Right atrium auricular region (tissue), 2 donors: ENCODE data around the gene HOXB3. TPM values are rescaled to one million over a fixed set of nuclear protein-coding genes. Genes with fewer than 3 reads are reported as not detected.

ENCODE experiments used
- DNase-seq: peaks from one replicate; pipeline ENCODE4 v3.0.0-alpha.2; 2019; ENCODE audit warnings: low spot score
- H3K27ac ChIP-seq, 2 donors: fragments of 200-600 bp; sonication (generic); 1 replicate in 1 of 2; 2 replicates in 1 of 2; pipeline ENCODE4 v1.5.1; 2016 to 2019
- H3K27me3 ChIP-seq, 2 donors: fragments of 200-600 bp; sonication (generic); one replicate each; pipeline versions ENCODE4 v1.5.1 to v1.6.0; 2017 to 2019
- H3K36me3 ChIP-seq: fragments of 200-600 bp; sonication (generic); one replicate; pipeline ENCODE4 v1.5.1; 2016
- H3K4me1 ChIP-seq, 2 donors: fragments of 200-600 bp; sonication (generic); one replicate each; pipeline versions ENCODE4 v1.5.1 to v1.6.0; 2017 to 2019
- H3K4me3 ChIP-seq, 2 donors: fragments of 200-600 bp; sonication (generic); 1 replicate in 1 of 2; 2 replicates in 1 of 2; pipeline ENCODE4 v1.5.1; 2017 to 2019; ENCODE audit warnings: mild to moderate bottlenecking in 1 of 2, moderate library complexity in 1 of 2
- H3K9me3 ChIP-seq, 2 donors: fragments of 200-600 bp; sonication (generic); one replicate each; pipeline ENCODE4 v1.5.1; 2019
- CTCF ChIP-seq, 2 donors: fragments of 200-600 bp; sonication (generic); IDR thresholded peaks; one replicate each; pipeline ENCODE4 v1.5.1; 2019; ENCODE audit warnings: antibody characterized with exemption in 2 of 2
- total RNA-seq, 2 donors: library from RNA; depleted of rRNA; stranded (reverse); fragments of >200 nt; gene quantifications; one replicate each; pipeline ENCODE4 v1.1.0, GENCODE V29; 2016

The HOXB3 gene
- total RNA-seq, 2 donors from 2014 or later, result 0.82 to 1.2 TPM

- Histone ChIP-seq H3K4me3 (peak within 1 kb of the TSS; percentile 15 to 49), H3K27ac (peak within 1 kb of the TSS in 1 of 2 donors; percentile 10), H3K9me3 (no peaks in the 10 kb centered on the region), H3K4me1 (peaks cover 0 to 47% of the 10 kb centered on the region in 2 donors), H3K27me3 (peaks cover 71 to 82% of the 10 kb centered on the region in 2 donors), H3K36me3 (no peaks in the 10 kb centered on the region)
- TF ChIP-seq CTCF (IDR thresholded peaks at IDR 0.05), result no peak
- DNase-seq, result no peak
Measured at GRCh38 chr17:48610282-48611211, 20.5 kb upstream of the HOXB3 start, which contains the start of gene HOXB7. HOXB7 (minus strand) TSS chr17:48611017; CDS start chr17:48610918, 99 bp downstream.

- no peaks in the 10 kb centered on the region for H3K9me3 ChIP-seq
Measured at GRCh38 chr17:48609759-48610281, 19.8 kb upstream of the HOXB3 start.

GRCh38 chr17:48609033-48609432 is 19.0 kb upstream of the HOXB3 start:
- peaks cover 70 to 88% of the 10 kb centered on the region in 2 donors for H3K27me3 ChIP-seq
- DNase-seq, result no peak
- H3K4me1 ChIP-seq, result peaks cover 0 to 40% of the 10 kb centered on the region in 2 donors

More at GRCh38 chr17:48609759-48610281, 19.8 kb upstream of the HOXB3 start:
- Histone ChIP-seq H3K27me3 (peaks cover 71 to 89% of the 10 kb centered on the region in 2 donors), H3K4me1 (peaks cover 0 to 47% of the 10 kb centered on the region in 2 donors), H3K27ac (no peak overlapping the region), H3K36me3 (no peaks in the 10 kb centered on the region), H3K4me3 (peak overlapping the region in 1 of 2 donors; percentile 49)
- TF ChIP-seq CTCF (IDR thresholded peaks at IDR 0.05), result no peak
- no peak for DNase-seq

GRCh38 chr17:48608494-48608834 is 18.4 kb upstream of the HOXB3 start:
- peaks cover 0 to 35% of the 10 kb centered on the region in 2 donors for H3K4me1 ChIP-seq
- H3K27me3 ChIP-seq, result peaks cover 71 to 88% of the 10 kb centered on the region in 2 donors
- no peaks in the 10 kb centered on the region for H3K9me3 ChIP-seq
- H3K4me3 ChIP-seq, result no peak overlapping the region
- no peak for TF ChIP-seq CTCF (IDR thresholded peaks at IDR 0.05)
- H3K27ac ChIP-seq, result no peak overlapping the region
- DNase-seq, result no peak
- no peaks in the 10 kb centered on the region for H3K36me3 ChIP-seq

More at GRCh38 chr17:48609033-48609432, 19.0 kb upstream of the HOXB3 start:
- H3K36me3 ChIP-seq, result no peaks in the 10 kb centered on the region
- TF ChIP-seq CTCF (IDR thresholded peaks at IDR 0.05), result no peak
- no peaks in the 10 kb centered on the region for H3K9me3 ChIP-seq
- no peak overlapping the region for H3K4me3 ChIP-seq
- no peak overlapping the region for H3K27ac ChIP-seq

GRCh38 chr17:48606892-48607614 is 17.0 kb upstream of the HOXB3 start:
- no peaks in the 10 kb centered on the region for H3K36me3 ChIP-seq
- H3K27me3 ChIP-seq, result peaks cover 73 to 89% of the 10 kb centered on the region in 2 donors
- H3K27ac ChIP-seq, result no peak overlapping the region
- H3K4me1 ChIP-seq, result peaks cover 0 to 28% of the 10 kb centered on the region in 2 donors
- DNase-seq, result no peak
- H3K4me3 ChIP-seq, result no peak overlapping the region
- TF ChIP-seq CTCF (IDR thresholded peaks at IDR 0.05), result no peak
- peaks cover 0 to 4% of the 10 kb centered on the region in 2 donors for H3K9me3 ChIP-seq
